GM19025 (cell line): ENCODE measurements around the gene GFRA1.
"Not testable (repeated sequence)": the region's sequence is repeated elsewhere in the genome, so short reads cannot be mapped to it uniquely, and the experiment has no call there.

Source experiments
- ATAC-seq: cut with Tn5 transposase; IDR thresholded peaks from one replicate; pipeline ENCODE4 v1.9.1; 2021; ENCODE audit warnings: mild to moderate bottlenecking, low read depth, moderate library complexity; ENCODE audit not compliant: unreplicated experiment

Gene GFRA1

GRCh38 chr10:116080553-116080952 lies 192.5 kb downstream of the GFRA1 start:
- no peak for ATAC-seq

DNA sequence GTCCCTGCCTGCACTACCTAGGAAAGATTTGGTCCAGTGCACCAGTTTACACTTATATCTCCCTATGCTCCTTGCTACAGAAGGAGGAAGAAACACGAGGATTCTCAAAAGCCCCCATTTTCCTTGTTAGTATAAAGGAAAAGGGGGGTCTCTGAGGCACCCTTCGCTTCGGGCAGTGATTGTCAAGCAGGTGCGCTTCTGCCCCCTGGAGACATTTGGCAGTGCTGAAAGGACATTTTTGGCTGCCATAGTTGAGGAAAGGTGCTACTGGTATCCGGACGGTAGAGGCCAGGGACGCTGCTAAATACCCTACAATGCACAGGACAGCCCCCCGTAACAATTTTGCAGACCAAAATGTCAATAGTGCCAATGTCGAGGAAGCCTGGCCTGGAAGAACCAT lies 193.7 kb downstream of the GFRA1 start:
- ATAC-seq = no peak

DNA sequence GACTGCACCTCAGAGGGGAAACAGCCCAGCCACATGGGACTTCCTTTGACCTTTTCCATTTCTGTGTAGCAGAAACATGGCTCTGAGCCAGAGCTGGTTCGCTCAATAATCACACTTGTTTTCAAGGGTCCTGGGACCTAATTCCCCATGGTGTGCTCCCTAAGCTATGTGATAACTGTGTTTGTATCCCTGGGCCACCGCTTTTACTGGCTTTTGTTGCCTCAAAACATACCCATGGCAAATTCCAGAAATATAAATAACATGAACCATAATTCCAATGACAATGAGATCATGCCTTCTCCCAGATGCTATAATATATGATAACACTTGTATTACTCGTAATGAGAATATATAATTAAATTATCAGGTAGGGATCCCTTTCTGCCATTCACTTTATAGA lies 196.4 kb downstream of the GFRA1 start:
- no peak for ATAC-seq

- ATAC-seq = no peak
Measured at GRCh38 chr10:116073510-116073909, 199.5 kb downstream of the GFRA1 start.

DNA sequence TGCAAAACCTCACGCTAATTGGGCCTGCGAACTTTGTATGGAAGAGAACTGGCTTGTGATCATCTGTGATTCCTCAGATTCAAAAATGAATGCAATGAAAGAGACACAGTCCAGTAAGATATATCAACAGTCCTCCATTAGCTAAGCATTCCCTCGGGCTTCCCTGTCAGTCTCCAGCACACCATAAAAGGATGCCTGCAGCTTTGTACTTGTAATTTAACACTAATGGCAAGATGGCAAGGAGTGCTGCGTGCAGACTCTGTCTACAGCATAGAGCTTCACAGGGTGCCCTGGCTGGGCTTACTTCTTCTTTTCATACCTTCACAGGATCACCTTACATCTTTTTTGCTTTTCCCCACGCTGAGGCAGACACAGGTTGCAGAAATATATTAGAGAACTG lies 200.0 kb downstream of the GFRA1 start:
- no peak for ATAC-seq

DNA sequence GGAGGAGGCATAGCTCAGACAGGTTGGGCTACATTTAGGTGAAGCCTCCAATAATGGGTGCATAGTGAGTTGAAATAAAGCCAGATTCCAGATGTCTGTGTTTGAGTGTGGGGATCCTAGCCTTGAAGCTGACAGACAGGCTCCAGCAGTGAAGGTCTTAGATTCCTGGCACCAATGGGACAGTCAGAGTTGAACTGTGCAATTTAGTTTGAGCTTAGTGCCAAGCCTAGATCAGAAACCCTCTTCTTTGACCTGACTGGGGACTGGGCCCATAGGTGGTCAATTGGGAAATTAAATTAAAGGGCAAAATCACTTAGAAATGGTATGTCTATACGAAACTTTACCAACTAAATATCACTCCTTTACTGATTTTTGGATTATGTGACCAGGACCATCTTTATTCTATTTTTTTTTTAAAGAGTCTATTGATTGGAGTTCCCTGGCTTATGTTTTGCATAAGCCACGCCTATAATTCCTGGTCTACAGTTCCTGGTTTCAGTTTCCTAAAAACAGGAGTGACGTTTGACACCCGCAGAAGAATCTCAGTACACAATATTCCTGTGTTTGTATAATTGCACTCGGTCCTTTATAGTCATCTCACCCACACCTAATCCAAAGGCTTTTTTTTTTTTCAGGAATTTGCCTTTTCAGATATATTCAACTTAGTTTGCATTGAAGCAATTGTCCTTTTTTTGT lies 201.4 kb downstream of the GFRA1 start:
- no peak for ATAC-seq

GRCh38 chr10:116070743-116071320 lies 202.2 kb downstream of the GFRA1 start:
- ATAC-seq = no peak

DNA sequence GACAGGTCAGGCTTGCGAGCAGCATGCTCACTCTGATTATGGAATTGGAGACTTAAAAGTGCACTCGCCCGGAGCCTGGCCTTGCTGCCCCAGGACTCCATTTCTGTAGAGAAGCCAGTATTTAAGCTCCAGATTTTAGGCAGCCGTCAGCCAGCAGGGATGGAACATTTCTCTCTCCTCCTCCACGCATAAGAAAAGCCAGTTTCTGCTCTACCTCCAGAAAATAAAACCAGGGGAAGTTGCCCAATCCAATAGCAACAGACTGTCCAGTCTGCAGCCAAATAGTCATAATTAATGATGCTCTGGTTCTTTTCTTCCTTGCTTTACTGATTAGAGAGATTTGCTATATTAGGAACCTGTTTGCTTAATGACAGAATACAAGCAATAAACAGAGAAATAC lies 203.2 kb downstream of the GFRA1 start:
- no peak for ATAC-seq

DNA sequence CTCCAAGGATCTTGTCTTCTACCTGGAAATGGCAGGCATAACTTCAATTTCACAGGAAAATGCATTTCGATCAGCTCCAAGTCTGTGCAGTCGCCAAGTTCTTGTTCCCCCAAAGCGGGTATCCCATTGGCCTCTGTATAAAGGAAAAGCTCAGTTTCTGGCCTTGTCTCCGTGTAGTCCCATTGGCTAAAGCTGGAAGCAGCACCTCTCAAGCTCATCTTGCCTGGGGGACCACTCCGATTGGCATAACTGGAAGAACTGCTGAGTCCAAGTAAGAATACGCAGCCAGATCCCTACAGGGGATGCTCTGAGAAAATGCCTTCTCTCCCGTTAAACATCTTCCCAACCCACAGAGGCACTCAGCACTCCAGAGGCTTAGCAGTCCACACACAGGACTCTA lies 205.2 kb downstream of the GFRA1 start:
- no peak for ATAC-seq

DNA sequence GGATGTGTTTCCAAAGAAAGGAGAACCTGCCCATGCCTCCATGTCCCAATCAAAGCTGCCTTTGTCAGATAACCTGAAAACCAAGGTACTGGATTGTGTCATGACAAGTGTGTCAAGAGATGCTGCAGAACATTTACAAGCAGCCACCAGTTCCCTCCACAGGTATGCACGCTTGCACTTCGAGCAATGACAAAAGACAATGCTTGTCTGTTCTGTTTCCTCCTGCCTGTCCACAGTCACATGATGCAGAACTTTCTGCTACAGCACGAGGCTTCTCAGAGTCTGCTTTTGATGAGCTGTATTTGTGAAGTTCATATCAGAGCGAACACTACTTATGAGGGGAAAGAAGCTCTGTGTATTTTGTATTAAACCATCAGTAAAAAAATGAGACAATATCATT lies 209.9 kb downstream of the GFRA1 start:
- no peak for ATAC-seq

DNA sequence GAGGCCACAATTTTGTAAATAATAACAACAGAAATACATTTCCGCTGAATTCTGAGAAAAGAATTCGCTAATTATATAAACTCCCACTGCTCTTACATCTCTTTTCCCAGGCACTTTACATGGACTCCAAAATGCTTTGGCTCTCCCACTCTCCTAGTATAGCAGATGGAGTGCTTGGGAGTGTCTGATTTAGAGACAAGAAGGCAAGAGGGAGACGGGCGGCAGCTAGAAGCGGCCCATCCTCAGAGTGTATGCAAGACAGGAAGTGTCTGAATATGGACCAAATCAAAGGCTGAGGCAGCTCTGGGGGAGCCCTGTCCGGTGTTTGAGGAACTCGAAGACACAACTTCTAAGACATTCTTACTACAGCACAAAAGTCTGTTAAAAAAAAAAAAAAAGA lies 212.1 kb downstream of the GFRA1 start:
- ATAC-seq = no peak

DNA sequence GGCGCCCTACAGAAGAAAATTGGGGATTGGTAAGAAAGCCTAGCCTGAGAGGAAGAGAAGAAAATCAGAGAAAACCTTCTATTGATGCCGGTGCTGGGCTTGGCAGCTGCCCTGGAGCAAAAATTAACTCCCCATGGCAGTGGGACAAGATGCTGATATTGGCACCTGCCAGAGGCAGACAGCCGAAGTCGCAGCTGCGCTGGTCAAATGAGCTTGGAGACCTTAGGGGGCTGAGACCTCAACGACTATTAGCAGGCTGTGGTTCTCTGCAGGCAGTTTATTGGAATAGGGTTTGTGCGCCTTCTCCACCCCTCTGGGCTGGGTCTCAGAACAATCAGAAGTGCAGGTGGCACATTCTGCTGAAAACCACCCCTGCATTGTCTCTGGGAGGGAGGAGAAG lies 213.7 kb downstream of the GFRA1 start:
- no peak for ATAC-seq

- ATAC-seq = no peak
Measured at GRCh38 chr10:116056445-116057293, 216.3 kb downstream of the GFRA1 start.

DNA sequence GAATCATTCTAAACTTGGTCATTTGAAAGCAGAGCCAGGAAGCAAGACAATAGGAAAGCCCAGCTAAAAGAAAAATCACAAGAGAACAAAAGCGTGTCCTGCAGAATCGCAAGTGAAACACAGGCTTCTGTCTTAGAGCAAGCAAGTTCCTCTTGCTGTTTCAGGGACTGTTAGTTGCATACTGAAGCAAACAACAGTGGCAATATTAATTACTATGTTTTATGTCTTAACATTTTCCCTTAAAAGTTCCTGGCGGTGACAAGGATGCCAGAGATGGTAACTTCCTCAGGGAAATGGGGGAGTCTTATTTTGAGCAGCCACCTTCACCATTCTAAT lies 217.1 kb downstream of the GFRA1 start:
- no peak for ATAC-seq

DNA sequence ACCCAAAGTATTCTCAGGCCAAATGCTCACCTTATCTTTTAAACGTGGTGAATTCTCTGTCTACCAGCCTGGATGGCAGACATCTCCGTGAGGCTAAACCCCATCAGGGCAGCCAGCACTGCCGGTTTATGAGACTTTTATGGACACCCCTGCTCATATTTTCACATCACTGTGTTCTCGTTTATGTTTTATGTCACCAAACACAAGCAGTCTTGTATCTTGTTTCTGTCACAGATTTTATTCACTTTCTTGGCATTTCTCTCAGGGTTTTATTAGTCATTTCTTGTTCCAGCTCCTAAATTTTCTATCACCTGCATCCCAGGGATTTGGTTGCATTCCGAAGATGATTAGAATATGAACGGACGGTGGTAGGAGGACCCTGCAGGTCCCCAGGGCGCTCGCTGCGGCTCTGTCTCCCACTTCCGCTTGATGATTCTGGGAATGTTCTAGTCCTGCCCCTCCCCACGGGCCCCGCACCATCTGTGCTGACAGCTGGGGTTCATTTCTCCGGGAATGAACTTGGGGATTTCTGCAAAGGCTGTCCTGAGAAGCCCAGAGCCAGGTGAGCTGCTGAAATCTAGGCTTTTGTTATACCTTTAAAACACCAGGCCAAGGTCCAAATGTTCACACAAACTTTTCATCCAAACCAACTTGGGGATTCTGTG lies 217.6 kb downstream of the GFRA1 start:
- ATAC-seq = no peak

- no peak for ATAC-seq
Measured at GRCh38 chr10:116053910-116054309, 219.1 kb downstream of the GFRA1 start.

- not testable (repeated sequence) for ATAC-seq
Measured at GRCh38 chr10:116053009-116053730, 219.8 kb downstream of the GFRA1 start.

DNA sequence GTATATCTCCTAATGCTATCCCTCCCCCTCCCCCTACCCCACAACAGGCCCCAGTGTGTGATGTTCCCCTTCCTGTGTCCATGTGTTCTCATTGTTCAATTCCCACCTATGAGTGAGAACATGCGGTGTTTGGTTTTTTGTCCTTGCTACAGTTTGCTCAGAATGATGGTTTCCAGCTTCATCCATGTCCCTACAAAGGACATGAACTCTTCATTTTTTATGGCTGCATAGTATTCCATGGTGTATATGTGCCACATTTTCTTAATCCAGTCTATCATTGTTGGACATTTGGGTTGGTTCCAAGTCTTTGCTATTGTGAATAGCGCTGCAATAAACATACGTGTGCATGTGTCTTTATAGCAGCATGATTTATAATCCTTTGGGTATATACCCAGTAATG lies 220.5 kb downstream of the GFRA1 start:
- not testable (repeated sequence) for ATAC-seq

GRCh38 chr10:116049974-116050304 lies 223.1 kb downstream of the GFRA1 start:
- no peak for ATAC-seq

GRCh38 chr10:116049158-116049973 lies 223.6 kb downstream of the GFRA1 start:
- no peak for ATAC-seq
